Ascending aorta (tissue), 2 donors: ENCODE measurements around the gene DCBLD1. TPM values are rescaled to one million over a fixed set of nuclear protein-coding genes. Genes with fewer than 3 reads are reported as not detected.

ENCODE experiments used
- DNase-seq, 2 donors: peaks; one replicate each; pipeline ENCODE4 v3.0.0-alpha.2; 2019; ENCODE audit warnings: low spot score in 2 of 2
- H3K27ac ChIP-seq, 2 donors: fragments of 200-600 bp; sonication (generic); one replicate each; pipeline ENCODE4 v1.5.1; 2016 to 2017; ENCODE audit warnings: mild to moderate bottlenecking in 1 of 2
- H3K27me3 ChIP-seq: fragments of 200-600 bp; sonication (generic); one replicate; pipeline ENCODE4 v1.5.1; 2017
- H3K36me3 ChIP-seq, 2 donors: fragments of 200-600 bp; sonication (generic); one replicate each; pipeline ENCODE4 v1.5.1; 2016
- H3K4me1 ChIP-seq, 2 donors: fragments of 200-600 bp; sonication (generic); one replicate each; pipeline ENCODE4 v1.5.1; 2016 to 2017; ENCODE audit warnings: mild to moderate bottlenecking in 1 of 2
- H3K4me3 ChIP-seq, 2 donors: fragments of 200-600 bp; sonication (generic); one replicate each; pipeline ENCODE4 v1.5.1; 2016 to 2017; ENCODE audit warnings: mild to moderate bottlenecking in 1 of 2
- H3K9me3 ChIP-seq, 2 donors: fragments of 200-600 bp; sonication (generic); one replicate each; pipeline ENCODE4 v1.5.1; 2016
- intact Hi-C: fragments of 100-400 bp; cut with DNase I; formaldehyde crosslinking; loops from one replicate; pipeline ENCODE4 v1.15.1; 2023
- total RNA-seq: library from RNA; depleted of rRNA; stranded (reverse); fragments of >200 nt; gene quantifications from one replicate; pipeline ENCODE4 v1.1.0, GENCODE V29; 2016
- TF ChIP-seq, protein P1 (sequence below), 3 experiments: fragments of 200-600 bp in 2 of 3; fragments of 450-650 bp in 1 of 3; sonication (generic) in 2 of 3; IDR thresholded peaks; one replicate each; pipeline ENCODE4 v1.5.1; 2016 to 2019; ENCODE audit warnings: antibody characterized with exemption in 3 of 3, mild to moderate bottlenecking in 1 of 3, moderate library complexity in 1 of 3

Gene DCBLD1
- total RNA-seq, 1 donor from 2014 or later, result 0.85 TPM

DNA sequence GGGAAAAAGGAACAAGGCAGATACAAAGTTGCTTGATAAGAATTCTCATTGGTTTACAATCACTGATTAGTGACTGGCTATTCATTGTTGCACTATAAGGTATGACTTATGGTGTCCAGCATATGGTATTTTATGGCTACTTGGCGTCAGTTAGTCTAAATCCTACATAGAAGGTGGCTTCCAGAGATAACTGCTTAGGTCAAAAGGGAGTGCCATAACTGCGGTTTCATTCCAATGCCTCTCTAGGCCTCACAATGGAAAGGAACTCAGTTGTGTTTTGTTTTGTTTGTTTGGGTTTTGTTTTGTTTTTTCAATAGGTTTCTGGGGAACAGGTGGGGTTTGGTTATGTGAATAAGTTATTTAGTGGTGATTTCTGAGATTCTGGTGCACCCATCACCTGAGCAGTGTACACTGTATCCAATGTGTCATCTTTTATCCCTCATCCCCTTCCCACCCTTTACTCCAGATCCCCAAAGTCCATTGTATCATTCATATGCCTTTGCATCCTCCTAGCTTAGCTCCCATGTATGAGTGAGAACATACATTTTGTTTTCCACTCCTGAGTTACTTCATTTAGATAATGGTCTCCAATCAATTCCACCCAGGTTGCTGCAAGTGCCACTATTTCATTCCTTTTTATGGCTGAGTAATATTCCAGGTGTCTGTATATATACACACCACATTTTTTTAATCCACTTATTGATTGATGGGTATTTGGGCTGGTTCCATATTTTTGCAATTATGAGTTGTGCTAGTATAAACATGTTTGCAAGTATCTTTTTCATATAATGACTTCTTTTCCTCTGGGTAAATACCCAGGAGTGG lies 112.8 kb downstream of the DCBLD1 start:
- no peak for DNase-seq
- H3K27me3 ChIP-seq, result no peaks in the 10 kb centered on the region
- H3K9me3 ChIP-seq, result peaks cover 0 to 4% of the 10 kb centered on the region in 2 donors
- H3K27ac ChIP-seq, result no peak overlapping the region
- TF ChIP-seq, protein P1, sequence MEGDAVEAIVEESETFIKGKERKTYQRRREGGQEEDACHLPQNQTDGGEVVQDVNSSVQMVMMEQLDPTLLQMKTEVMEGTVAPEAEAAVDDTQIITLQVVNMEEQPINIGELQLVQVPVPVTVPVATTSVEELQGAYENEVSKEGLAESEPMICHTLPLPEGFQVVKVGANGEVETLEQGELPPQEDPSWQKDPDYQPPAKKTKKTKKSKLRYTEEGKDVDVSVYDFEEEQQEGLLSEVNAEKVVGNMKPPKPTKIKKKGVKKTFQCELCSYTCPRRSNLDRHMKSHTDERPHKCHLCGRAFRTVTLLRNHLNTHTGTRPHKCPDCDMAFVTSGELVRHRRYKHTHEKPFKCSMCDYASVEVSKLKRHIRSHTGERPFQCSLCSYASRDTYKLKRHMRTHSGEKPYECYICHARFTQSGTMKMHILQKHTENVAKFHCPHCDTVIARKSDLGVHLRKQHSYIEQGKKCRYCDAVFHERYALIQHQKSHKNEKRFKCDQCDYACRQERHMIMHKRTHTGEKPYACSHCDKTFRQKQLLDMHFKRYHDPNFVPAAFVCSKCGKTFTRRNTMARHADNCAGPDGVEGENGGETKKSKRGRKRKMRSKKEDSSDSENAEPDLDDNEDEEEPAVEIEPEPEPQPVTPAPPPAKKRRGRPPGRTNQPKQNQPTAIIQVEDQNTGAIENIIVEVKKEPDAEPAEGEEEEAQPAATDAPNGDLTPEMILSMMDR (IDR thresholded peaks at IDR 0.05), result no peak
- peaks cover 0 to 5% of the 10 kb centered on the region in 2 donors for H3K4me1 ChIP-seq
- no peak overlapping the region for H3K4me3 ChIP-seq
- peaks cover 0 to 13% of the 10 kb centered on the region in 2 donors for H3K36me3 ChIP-seq
- intact Hi-C loops, result no loop called here

DNA sequence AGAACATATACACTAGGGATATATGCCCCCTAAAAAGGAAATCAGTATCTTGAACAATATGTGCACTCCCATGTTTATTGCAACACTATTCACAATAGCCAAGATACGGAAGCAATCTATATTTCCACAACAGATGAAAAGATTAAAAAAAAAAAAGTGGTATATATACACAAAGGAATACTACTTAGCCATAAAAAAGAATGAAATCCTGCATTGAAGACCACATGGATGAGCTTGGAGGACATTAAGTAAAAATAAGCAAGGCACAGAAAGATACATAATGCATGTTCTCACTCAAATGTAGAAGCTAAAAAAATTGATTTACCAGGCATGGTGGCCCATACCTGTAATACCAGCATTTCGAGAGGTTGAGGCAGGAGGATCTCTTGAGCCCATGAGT lies 115.3 kb downstream of the DCBLD1 start:
- no peak for DNase-seq
- H3K36me3 ChIP-seq, result peaks cover 0 to 8% of the 10 kb centered on the region in 2 donors
- intact Hi-C loops, result no loop called here
- peaks cover 0 to 4% of the 10 kb centered on the region in 2 donors for H3K9me3 ChIP-seq
- TF ChIP-seq, protein P1 (IDR thresholded peaks at IDR 0.05), result no peak
- H3K27ac ChIP-seq, result no peak overlapping the region
- no peak overlapping the region for H3K4me3 ChIP-seq
- H3K27me3 ChIP-seq, result no peaks in the 10 kb centered on the region
- H3K4me1 ChIP-seq, result peaks cover 0 to 10% of the 10 kb centered on the region in 2 donors

Other genes starting within 250 kb of the DCBLD1 start
- not detected for gene VGLL2, start 217.1 kb upstream of the DCBLD1 start, total RNA-seq
- not detected for gene ROS1, start 56.7 kb upstream of the DCBLD1 start, total RNA-seq
- gene GOPC, start 119.8 kb downstream of the DCBLD1 start, total RNA-seq, result 12.5 TPM
- 14.6 TPM for gene NUS1, start 192.8 kb downstream of the DCBLD1 start, total RNA-seq